Measurements from ENCODE around the gene ZNRF3. TPM values are rescaled to one million over a fixed set of nuclear protein-coding genes. Genes with fewer than 3 reads are reported as not detected.

ZNRF3 gene
- total RNA-seq, 3 donors from 2014 or later = 5.5 to 10.6 (median 5.8) TPM

DNA sequence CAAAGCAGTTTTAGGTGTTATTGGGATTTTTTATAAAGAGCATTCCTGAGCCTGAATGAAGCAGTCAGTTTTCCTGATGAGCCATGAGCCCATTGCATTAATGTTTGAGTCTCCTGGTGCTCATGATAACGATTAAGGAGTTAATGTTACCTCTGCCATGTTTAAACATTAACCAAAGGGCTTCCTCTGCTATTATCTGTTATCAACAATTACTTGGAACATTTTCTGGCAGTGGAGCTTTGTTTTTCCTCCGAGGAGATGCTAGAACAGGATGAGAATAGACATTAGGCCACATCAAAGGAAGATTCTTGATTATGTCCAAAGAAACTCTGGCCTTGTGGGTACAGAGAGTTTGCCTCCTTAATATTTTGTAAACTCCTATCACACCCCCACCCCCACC is 49.9 kb downstream of the ZNRF3 start:
- TF ChIP-seq, protein P1, sequence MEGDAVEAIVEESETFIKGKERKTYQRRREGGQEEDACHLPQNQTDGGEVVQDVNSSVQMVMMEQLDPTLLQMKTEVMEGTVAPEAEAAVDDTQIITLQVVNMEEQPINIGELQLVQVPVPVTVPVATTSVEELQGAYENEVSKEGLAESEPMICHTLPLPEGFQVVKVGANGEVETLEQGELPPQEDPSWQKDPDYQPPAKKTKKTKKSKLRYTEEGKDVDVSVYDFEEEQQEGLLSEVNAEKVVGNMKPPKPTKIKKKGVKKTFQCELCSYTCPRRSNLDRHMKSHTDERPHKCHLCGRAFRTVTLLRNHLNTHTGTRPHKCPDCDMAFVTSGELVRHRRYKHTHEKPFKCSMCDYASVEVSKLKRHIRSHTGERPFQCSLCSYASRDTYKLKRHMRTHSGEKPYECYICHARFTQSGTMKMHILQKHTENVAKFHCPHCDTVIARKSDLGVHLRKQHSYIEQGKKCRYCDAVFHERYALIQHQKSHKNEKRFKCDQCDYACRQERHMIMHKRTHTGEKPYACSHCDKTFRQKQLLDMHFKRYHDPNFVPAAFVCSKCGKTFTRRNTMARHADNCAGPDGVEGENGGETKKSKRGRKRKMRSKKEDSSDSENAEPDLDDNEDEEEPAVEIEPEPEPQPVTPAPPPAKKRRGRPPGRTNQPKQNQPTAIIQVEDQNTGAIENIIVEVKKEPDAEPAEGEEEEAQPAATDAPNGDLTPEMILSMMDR (IDR thresholded peaks at IDR 0.05) = no peak
- H3K36me3 ChIP-seq (ENCODE audit: low read depth) = no peaks in the 10 kb centered on the region
- H3K9me3 ChIP-seq = no peaks in the 10 kb centered on the region
- no peak for DNase-seq
- H3K4me3 ChIP-seq = no peak overlapping the region
- no peak for ATAC-seq
- no peaks in the 10 kb centered on the region for H3K4me1 ChIP-seq (ENCODE audit: low read depth)
- intact Hi-C loops (cut with DNase I, micrococcal nuclease) = no loop called here

DNA sequence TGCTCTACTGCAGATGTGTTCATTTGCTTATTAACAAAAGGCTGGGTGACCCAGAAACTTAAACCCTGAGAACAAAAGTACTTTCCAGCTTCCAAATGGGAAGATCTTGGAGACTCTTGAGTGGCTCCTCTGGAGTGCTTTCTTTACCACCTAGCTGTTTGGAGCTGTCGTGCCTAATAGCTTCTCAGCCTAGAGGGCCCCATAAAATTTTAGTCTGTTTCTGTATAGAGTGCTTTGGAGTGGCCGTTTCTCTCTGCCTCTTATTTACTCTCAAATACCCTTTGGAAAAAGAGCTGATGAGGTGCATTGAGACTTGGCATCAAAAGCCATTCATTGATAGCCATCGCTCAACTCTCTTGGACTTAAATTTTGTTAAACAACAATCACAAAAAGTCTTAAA is 50.7 kb downstream of the ZNRF3 start:
- H3K9me3 ChIP-seq = no peaks in the 10 kb centered on the region
- TF ChIP-seq, protein P1 (IDR thresholded peaks at IDR 0.05) = no peak
- ATAC-seq = no peak
- intact Hi-C loops (cut with DNase I, micrococcal nuclease) = no loop called here
- no peaks in the 10 kb centered on the region for H3K36me3 ChIP-seq (ENCODE audit: low read depth)
- H3K4me1 ChIP-seq (ENCODE audit: low read depth) = no peaks in the 10 kb centered on the region
- no peak for DNase-seq
- no peak overlapping the region for H3K4me3 ChIP-seq

DNA sequence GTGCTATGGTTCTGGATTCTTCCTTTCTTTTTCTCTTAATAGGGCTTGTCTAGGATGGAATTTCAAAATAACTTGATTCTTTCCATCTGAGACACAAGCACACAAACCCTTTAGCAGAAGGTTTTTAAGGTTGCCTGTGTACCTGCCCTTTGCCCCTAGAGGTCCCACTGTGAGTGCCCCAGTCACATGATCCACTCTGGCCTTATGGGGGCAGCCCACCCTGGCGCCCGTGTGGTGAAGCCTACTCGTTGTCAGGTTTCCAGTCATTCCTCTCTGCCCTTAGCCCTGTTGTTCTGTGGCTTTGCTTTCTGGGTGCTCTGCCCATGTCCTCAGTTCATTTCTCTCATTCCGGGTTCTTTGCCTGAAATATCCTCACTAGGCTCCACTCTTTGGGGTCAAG is 51.8 kb downstream of the ZNRF3 start:
- H3K4me3 ChIP-seq = no peak overlapping the region
- no peaks in the 10 kb centered on the region for H3K36me3 ChIP-seq (ENCODE audit: low read depth)
- intact Hi-C loops (cut with DNase I, micrococcal nuclease) = no loop called here
- DNase-seq (no peak), ATAC-seq (no peak)
- TF ChIP-seq, protein P1 (IDR thresholded peaks at IDR 0.05) = no peak
- no peaks in the 10 kb centered on the region for H3K4me1 ChIP-seq (ENCODE audit: low read depth)
- H3K9me3 ChIP-seq = no peaks in the 10 kb centered on the region

DNA sequence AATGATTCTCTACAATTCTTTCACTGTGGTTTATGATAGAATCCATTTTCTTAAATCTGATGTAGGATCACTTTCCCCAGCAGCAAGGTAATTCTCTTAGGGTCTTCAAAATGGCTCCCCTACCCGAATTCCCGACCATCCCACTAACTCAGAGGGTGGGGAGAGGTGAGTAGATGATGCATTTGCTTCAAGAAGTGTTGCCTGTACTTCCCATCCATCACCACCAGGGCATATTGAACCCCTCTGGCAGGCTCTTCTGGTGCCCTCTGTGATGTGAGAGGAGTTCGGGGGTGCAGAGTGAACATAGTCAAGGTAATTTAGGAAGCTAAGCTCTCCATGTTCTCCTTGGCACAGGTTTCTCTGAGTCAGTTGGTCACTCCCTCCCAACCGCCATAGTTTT is 52.3 kb downstream of the ZNRF3 start:
- TF ChIP-seq, protein P1 (IDR thresholded peaks at IDR 0.05) = no peak
- no peak for ATAC-seq
- H3K9me3 ChIP-seq = no peaks in the 10 kb centered on the region
- no peaks in the 10 kb centered on the region for H3K4me1 ChIP-seq (ENCODE audit: low read depth)
- DNase-seq = no peak
- H3K36me3 ChIP-seq (ENCODE audit: low read depth) = no peaks in the 10 kb centered on the region
- H3K4me3 ChIP-seq = no peak overlapping the region
- intact Hi-C loops (cut with DNase I, micrococcal nuclease) = no loop called here

DNA sequence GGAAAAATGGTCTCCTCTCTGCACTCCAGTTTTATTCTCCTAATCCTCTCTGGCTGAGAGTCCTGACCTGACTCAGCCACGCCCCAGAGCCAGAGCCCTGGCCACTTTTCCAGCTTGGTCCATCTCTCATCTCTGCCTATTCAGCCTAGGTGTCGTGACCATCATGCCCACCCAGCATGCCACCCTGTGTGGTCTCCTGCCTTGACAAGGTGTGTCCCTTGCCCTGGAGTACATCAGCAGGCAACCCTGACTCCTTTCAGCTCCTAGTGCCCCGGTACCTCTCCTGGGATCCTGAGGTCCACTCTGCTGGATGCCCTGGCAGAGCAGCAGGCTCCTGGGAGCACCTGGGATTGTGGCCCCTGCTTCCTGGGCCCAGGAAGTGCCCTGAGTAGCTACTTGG is 52.8 kb downstream of the ZNRF3 start:
- H3K9me3 ChIP-seq = no peaks in the 10 kb centered on the region
- DNase-seq (no peak), ATAC-seq (no peak)
- intact Hi-C loops (cut with DNase I, micrococcal nuclease) = no loop called here
- H3K4me1 ChIP-seq (ENCODE audit: low read depth) = no peaks in the 10 kb centered on the region
- no peak overlapping the region for H3K4me3 ChIP-seq
- TF ChIP-seq, protein P1 (IDR thresholded peaks at IDR 0.05) = no peak
- no peaks in the 10 kb centered on the region for H3K36me3 ChIP-seq (ENCODE audit: low read depth)

Data from mucosa of descending colon (tissue), 3 donors.